Measurements from ENCODE around the gene SPIN4.
A peak's percentile ranks its signal among the peaks of the same experiment; 100 is the strongest.
"Not testable (repeated sequence)": the region's sequence is repeated elsewhere in the genome, so short reads cannot be mapped to it uniquely, and the experiment has no call there.

SPIN4 gene

GRCh38 chrX:63350941-63351616, at the start of gene SPIN4:
TSS of gene SPIN4 (minus strand) at chrX:63351332. CDS start at chrX:63350819, 513 bp downstream.
- peak; percentile 82 for DNase-seq

GRCh38 chrX:63400340-63400739, 49.2 kb upstream of the SPIN4 start:
- DNase-seq: no peak

GRCh38 chrX:63394872-63395271, 43.7 kb upstream of the SPIN4 start:
- DNase-seq: no peak

- not testable (repeated sequence) for DNase-seq
These were observed 42.0 kb upstream of the SPIN4 start for GRCh38 chrX:63393094-63393493.

GRCh38 chrX:63387411-63387810, 36.3 kb upstream of the SPIN4 start:
- no peak for DNase-seq

GRCh38 chrX:63384263-63384662, 33.1 kb upstream of the SPIN4 start:
- not testable (repeated sequence) for DNase-seq

GRCh38 chrX:63373012-63373411, 21.9 kb upstream of the SPIN4 start:
- not testable (repeated sequence) for DNase-seq

GRCh38 chrX:63367699-63368098, 16.6 kb upstream of the SPIN4 start:
- not testable (repeated sequence) for DNase-seq

- no peak for DNase-seq
These were observed 12.7 kb upstream of the SPIN4 start for GRCh38 chrX:63363788-63364187.

- no peak for DNase-seq
These were observed 10.4 kb upstream of the SPIN4 start for GRCh38 chrX:63361494-63361893.

GRCh38 chrX:63354484-63354883, 3.4 kb upstream of the SPIN4 start:
- DNase-seq: no peak

GRCh38 chrX:63350465-63350877, 661 bp downstream of the SPIN4 start:
- DNase-seq: peak; percentile 53

GRCh38 chrX:63349307-63349706, 1.8 kb downstream of the SPIN4 start:
- DNase-seq: no peak

- no peak for DNase-seq
These were observed 20.5 kb downstream of the SPIN4 start for GRCh38 chrX:63330681-63331080.

GRCh38 chrX:63327788-63328187, 23.3 kb downstream of the SPIN4 start:
- DNase-seq: no peak

GRCh38 chrX:63299596-63299995, 51.5 kb downstream of the SPIN4 start:
- no peak for DNase-seq
